Activated CD4-positive, CD25-positive, alpha-beta regulatory T cell treated with anti-CD3 and anti-CD28 coated beads, Interleukin-2, amount 50 U/mL, for 16 hours (primary cell): ENCODE data around the gene NFAT5.
"Not testable (repeated sequence)": the region's sequence is repeated elsewhere in the genome, so short reads cannot be mapped to it uniquely, and the experiment has no call there.

ENCODE experiments used
- DNase-seq: peaks from one replicate; pipeline ENCODE4 v3.0.0-alpha.2; 2020; ENCODE audit warnings: low read depth, low spot score

NFAT5 gene

DNA sequence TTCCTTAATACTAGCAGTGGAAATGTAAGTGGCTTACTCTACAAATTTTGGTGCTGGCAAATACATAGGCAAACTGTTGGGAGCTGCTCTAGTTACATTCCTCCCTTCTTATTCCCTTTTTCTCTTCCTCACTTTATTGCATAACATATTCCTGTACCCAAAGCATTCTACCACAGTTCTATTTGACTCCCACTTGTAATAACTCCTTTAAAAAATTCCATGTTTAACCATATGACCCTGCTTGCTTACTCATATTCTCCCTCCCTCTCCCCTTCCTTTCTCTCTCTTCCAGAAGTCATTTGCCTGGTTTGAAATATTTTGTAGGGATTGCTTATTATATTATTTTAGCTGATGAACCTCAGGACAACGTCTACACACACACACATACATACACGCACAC lies 137.9 kb downstream of the NFAT5 start:
- no peak for DNase-seq

DNA sequence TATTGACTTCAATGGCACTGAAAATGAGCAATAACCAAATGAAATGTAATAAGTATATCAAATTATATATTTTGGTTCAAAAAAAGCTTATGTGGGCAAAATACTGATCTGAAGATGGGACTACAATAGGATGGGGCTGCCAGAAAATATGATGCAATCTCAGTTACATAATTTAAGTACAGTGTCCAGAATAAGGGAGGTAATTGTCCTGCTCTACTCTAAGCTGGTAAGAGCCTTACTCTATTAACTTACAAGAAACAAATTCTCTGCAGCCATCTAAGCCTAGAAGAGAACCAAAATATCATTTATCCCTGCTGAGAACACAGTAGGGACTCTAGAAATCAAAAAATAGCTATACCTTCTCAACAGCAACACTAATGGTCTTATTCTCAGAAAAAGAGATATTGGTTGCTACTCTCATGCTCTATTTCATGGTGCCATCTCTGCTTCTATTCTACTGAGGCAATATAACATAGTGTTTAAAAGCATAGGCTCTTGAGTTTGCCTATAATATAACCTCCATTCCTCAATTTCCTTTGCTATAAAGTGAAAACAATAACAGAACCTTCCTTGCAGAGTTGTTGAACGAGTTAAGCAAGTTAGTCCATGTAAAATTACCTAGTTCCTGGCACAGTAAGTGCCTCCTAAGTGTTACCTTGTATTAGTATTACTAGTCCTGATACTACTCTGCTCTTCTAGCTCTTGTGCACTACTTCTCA lies 140.6 kb downstream of the NFAT5 start:
- no peak for DNase-seq

DNA sequence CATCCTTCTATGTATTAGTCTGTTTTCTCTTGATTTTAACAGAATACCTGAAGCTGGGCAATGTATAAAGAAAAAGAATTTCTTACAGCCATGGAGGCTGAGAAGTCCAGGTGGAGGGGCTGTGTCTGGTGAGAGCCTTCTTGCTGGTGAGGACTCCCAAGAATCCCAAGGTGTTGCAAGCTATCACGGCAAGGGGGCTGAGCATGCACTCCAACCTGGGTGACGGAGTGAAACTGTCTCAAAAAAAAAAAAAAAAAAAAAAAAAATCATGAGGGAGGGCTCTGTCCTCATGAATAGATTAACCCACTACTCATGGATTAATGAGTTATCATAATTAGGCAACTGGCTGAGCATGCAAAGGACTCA lies 141.2 kb downstream of the NFAT5 start:
- no peak for DNase-seq

DNA sequence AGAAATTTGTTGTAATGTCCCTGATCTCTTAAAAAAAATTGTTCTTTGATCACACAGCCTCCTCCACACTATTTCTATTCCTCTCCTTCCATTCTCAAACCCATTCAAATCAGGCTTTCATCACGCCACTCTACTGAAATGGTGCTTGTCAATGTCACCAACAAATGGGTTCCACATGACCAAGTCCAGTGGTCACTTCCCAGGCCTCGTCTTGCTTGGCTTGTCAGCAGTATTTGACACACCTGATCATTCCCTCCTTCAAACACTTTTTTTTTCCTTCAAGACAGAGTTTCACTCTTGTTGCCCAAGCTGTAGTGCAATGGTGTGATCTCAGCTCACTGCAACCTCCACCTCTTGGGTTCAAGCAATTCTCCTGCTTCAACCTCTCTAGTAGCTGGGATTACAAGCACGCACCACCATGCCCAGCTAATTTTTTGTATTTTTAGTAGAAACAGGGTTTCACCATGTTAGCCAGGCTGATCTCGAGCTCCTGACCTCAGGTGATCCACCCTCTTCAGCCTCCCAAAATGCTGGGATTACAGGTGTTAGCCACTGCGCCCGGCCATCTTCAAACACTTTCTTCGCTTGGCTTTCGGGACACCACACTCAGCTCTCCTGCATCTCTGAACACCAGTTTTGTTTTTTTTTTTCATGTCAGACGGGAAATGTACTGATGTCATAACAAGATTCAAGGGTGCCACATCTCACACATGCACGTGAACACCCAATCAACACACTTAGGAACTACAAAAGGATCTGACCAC lies 142.3 kb downstream of the NFAT5 start:
- no peak for DNase-seq

DNA sequence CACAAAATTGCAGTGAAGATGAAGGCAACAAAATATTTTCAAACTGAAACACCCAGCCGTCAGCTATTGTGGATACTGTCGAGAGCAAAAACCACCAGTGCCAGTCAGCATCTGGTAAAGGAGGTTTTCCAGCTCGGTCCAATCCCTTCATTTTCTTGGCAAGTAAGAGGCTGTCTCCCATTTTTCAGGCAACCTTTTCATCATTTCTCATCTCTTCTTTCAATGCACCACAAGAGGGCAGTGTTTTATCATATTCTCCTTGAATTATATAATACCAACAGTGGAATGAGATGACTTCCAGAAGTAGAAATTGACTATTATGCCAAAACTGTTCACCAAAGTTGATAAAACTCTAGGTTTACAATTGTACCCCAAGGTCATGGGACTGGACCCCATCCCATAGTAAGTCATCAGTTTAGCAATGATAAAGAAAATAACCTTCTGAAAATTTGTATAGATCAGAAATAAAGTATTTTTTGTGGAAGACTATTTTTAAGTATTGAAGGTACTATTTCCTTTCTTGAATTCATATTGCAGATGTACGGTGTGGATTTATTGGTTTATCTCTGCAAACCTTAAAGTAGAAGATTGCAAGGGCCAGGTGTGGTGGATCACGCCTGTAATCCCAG lies 143.8 kb downstream of the NFAT5 start:
- DNase-seq, result no peak

DNA sequence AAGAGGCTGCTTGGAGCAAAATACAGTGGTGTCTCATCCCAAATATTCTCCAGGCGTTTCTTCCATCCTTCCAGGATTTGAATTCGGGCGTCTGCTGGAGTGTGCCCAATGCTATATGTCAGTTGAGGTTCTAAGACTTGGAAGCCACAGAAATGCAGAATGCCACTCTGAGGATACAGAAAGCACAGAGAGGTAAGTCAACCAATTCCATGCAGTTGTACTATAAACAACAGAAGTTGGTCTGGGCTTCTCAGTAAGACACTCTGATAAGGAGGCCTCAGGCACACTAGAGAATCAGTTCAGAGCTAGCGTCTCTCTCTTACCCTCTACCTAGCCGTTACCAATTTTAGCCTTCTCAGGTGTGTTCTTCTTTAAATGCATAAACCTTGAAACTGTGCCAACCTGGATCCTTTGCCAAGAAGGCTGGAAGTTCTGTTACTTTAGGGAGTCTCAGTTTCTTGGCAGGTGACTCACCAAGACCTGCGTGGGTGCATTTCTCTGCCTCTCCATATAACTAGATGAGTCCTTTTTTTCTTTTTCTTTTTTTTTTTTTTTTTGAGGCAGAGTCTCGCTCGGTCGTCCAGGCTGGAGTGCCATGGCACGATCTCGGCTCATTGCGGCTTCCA lies 145.5 kb downstream of the NFAT5 start:
- DNase-seq, result no peak

DNA sequence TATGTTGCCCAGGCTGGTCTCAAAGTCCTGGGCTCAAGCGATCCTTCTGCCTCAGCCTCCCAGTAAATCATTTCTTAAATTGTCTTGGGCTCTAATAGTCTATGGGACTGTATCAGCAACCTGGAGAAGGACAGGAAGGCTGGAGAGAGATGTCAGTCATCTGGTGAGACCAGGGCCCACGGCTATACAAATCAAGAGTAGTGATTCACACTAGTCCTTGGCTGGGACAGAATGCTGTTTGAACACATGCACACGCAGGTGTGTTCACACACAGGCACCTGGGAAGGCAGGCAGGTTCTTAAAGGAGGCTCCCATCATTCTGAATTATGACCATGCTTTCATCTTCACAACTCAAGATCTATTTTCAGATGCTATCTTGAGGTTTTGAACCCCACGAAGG lies 146.5 kb downstream of the NFAT5 start:
- no peak for DNase-seq

DNA sequence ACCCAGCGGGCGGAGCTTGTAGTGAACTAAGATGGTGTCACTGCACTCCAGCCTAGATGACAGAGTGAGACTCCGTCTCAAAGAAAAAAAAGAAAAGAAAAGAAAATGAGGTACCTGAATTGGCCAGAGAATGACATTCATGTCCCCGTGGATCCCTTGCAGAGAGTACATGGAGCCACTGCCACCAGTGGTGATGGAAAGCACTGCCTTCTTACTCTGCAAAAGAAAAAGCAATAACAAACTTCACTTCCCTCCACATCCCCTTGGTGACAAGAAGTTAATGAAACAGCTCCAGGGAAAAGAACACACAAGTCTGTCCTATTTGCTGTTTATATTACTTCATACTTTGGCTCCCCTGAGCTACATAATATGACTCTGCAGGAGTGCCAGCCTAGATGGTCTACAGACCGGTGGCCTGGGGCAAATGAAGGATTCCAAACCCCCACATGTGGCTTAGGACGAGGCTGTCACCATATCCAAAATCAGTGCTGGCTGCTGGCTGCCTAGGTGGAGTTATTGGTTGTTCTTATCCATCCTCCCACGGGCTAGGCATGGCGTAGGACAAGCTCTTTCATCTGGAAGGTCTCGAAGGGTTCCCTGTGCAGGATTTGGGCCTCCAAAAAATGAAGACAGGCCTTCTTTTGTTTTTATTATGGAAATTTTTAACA lies 147.3 kb downstream of the NFAT5 start:
- DNase-seq, result no peak

DNA sequence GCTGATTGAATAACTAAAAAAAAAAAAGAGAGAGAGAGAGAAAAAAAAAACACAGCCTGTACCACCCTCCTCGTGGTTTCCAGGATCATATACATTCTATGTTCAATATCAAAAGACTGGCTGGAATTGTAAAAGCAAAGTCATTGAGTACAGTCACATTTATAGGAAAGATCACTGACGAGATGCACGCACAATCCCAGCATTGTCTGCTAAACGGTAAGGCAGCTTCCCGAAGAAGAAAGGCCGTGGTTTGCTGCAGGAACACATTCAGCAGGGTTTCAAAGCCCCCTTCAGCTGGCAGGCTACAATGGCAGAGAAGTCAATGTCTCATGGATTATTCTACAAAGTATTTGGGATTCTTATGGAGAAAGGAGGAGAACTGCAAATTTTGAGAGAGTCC lies 151.3 kb downstream of the NFAT5 start:
- no peak for DNase-seq

DNA sequence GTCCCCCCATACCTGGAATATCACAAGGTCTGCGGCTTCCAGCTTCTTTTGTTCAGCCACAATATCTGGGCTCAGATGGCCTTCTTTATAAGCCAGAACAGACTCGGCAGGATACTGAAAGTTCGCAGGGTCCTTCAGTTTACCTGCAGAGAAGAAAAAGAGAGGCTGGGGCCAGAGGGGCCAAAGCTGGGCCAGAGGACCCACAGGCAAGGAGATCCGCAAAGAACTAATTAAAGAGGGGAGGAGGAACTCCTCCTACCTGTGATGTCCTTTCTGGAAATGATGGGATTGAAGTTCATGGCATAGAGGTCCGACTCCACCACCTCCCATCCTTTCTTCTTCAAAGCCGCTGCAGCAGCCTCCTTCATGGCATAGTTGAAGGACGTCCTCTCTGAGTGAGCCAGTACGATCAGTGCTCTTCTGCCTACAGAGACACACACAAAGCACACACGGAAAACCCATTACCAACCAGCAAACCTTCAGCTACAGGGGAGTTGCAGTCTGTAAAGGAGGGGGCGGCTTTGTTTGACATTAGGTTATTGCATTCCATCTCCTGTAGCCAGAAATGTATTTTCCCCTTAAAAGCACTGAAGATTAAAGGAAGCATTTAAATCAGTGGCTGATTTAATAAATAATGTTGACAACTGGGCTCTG lies 152.5 kb downstream of the NFAT5 start:
- no peak for DNase-seq

DNA sequence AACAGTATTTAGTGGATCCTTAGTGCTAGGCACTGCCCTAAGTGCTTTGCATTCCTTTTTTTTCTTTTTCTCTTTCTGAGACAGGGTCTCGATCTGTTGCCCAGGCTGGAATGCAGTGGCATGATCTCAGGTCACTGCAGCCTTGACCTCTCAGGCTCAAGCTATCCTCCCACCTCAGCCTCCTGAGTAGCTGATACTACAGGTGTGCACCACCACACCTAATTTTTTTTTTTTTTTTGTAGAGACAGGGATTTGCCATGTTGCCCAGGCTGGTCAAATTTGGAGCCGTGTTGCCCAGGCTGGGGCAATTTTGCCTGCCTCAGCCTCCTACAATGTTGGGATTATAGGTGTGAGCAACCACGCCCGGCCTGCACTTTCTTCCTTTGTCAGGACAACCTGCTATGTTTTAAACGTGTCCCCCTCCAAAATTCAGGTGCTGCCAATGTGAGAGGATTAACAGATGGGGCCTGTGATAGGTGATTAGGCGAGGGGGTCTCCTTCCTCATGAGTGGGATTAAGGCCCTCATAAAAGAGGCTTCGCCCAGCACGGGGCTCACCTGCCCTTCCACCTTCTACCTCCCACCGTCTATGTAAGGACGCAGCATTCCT lies 155.2 kb downstream of the NFAT5 start:
- DNase-seq, result no peak

DNA sequence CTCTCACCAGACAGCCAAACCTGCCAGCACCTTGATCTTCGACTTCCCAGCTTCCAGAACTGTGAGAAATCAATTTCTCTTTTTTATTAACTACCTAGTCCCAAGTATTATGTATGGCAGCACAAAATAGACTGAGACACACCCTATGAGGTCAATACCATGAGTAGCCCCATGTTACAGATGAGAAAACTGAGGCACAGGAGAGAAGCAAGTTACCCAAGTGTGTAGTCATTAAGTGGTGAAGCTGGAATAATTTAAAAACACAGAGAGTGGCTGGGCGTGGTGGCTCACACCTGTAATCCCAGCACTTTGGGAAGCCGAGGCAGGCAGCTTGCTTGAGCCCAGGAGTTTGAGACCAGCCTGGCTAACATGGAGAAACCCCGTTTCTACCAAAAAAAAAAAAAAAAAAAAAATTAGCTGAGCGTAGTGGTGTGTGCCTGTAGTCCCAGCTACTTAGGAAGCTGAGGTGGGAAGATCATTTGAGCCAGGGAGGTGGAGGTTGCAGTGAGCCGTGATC lies 155.7 kb downstream of the NFAT5 start:
- DNase-seq, result no peak

DNA sequence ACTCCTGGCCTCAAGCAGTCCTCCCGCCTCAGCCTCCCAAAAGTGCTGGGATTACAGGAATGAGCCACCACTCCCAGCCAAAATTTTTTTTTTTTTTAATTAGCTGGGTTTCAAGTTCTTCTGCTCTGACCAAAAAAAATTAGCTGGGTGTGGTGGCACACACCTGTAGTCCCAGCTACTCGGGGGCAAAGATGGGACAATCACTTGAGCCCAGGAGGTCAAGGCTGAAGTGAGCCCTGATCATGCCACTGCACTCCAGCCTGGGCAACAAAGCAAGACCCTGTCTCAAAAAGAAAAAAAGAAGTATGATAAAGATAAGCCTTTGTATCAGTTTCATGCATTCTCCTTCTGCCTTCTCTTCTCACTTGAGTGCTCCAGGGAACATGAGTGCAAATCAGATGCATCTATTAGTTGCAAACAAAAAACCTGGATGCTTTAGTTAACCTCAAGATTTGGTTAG lies 158.7 kb downstream of the NFAT5 start:
- DNase-seq, result no peak

DNA sequence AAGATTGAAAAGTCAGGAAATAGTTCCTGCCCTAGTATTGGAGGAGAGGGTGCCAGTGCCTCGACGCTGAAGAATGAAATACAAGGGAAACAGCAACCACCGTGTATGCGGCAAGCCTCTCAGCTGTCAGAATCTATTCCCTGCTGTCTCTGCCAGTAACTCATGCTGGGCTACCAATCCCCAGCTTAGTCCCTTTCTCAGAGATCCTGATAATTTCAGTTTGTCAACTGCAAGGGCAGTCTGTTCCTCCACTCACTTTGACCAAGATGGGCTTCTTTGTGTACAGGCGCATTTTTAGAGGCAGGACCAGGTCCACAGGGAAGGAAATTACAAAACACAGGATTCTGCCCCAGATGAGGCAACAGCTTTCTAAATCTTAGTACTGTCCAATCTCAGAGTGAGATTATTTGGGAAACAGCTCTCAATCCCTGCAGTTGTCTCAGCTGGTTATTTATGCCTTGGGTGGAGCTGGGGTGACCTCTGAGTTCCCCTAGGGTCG lies 159.3 kb downstream of the NFAT5 start:
- no peak for DNase-seq

DNA sequence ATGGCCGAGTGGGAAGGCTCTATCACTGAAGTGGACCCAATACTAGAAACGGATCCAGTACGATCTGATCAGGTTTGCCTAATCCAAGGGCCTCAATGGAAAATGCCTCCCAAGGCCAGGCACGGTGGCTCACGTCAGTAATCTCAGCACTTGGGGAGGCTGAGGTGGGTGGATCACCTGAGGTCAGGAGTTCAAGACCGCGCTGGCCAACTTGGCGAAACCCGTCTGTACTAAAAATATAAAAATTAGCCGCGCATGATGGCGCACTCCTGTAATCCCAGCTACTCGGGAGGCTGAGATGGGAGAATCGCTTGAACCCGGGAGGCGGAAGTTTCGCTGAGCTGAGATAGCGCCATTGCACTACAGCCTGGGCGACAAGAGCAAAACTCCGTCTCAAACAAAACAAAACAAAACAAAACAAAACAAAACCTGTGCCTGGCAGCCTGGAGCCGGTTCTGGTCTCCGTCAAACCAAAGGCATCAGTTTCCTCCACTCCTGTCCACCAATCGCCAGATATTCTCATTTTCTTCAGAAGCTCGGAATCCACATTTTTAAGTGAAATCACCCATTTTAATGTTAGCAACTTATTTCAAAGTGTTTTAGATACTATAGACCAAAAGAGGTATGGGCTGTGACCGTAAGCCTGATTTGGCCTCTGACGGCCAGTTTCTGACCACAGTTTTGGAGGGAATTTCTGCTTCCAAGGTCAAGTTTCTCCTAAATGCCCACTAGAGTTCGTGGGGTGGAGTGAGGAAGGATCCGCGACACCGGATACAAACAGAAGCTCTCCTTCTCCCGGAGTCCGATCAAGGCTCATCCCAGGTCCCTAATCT lies 159.9 kb downstream of the NFAT5 start:
- no peak for DNase-seq

DNA sequence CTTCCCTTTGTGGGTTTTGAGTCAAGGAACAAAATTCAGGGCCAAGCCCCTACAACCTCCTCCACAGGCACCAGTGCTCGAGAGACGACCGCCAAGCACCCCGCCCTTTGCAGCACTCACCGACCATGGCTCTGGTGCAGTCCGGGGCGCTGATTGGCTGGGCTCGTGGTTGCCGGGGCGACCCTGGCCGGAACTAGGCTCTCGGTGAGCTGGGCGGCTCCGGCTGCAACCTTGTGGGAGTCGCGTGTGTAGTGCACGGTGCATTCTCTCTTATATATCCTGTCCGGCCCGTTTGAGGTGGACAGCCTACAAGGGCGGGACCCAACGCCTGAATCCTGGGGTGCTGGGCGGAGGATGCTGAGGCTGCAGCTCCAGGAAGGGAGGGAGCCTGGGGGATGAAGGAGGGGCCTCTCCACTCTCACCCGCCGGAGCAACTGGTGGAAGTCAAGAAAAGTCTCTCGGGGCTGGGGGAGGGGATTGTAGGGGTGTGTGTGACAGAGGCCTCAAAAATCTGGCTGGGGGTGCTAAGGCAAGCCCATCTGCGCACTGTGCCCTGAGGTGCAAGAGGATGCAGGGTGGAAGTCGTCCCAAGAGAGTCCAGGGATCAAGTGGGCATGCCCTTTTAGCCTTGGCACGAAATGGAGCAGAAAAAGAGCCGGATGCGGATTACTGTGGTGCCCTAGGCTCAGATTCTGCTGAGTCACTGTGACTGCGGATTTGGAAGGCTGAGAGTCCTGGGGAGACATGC lies 160.7 kb downstream of the NFAT5 start, which contains the start of gene NQO1:
Gene NQO1, minus strand, starts transcription at position 248 of the 748 bp plus-strand sequence. Its CDS starts 121 bp downstream, at position 127.
- DNase-seq, result peak; percentile 66

DNA sequence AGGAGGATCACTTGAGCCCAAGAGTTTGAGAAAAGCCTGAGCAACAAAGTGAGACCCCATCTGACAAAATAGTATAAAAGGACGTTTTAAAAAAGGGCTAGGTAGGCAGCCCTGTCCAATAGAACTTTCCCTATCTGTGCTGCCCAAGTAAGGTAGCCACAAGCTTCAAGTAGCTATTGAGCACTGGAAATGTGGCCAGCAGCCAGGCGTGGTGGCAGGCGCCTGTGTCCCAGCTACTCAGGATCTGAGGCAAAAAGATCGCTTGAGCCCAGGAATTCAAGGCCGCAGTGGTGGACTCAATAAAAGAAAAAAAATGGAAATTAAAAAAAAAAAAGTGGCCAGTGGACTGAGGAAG lies 162.1 kb downstream of the NFAT5 start:
- DNase-seq, result no peak

DNA sequence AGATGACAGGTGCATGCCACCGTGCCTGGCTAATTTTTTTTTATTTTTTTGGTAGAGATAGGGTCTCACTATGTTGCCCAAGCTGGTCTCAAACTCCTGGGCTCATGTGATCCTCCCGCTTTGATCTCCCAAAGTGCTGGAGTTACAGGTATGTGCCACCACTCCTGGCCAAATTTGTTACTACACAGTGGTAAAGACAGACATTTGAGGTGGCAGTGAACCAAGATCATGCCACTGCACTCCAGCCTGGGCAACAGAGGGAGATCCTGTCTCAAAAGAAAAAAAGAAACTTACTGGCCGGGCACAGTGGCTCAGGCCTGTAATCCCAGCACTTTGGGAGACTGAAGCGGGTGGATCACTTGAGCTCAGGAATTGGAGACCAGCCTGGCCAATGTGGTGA lies 163.3 kb downstream of the NFAT5 start:
- DNase-seq, result not testable (repeated sequence)

DNA sequence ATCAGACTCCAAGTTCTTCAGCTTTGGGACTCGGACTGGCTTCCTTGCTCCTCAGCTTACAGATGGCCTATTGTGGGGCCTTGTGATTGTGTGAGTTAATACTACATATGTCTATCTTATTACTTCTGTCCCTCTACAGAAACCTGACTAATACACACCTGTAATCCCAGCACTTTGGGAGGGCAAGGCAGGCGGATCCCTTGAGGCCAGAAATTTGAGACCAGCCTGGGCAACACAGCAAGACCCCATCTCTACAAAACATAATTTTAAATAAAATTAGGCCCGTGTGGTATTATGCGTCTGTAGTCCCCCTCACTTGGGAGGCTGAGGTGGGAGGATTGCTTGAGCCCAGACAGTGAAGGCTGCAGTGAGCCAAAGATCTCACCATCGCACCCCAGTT lies 165.5 kb downstream of the NFAT5 start:
- not testable (repeated sequence) for DNase-seq
